ENCODE measurements around the gene GARIN5A. TPM values are rescaled to one million over a fixed set of nuclear protein-coding genes. Genes with fewer than 3 reads are reported as not detected.
A peak's percentile ranks its signal among the peaks of the same experiment; 100 is the strongest.

Gene GARIN5A
- total and polyA plus RNA-seq, 11 donors = 0.51 to 6.4 (median 1.6) TPM

- H3K4me3 ChIP-seq = no peak overlapping the region
- WGBS, 4 donors = 97 to 98% (median 97%) methylated on average over 25 to 40 of the region's 40 CpGs
- no peaks in the 10 kb centered on the region for H3K9me3 ChIP-seq
- no peaks in the 10 kb centered on the region for H3K36me3 ChIP-seq
- H3K27me3 ChIP-seq = peaks cover 0 to 8% (median 0%) of the 10 kb centered on the region in 9 donors
- no peak overlapping the region for H3K27ac ChIP-seq
- intact Hi-C loops (cut with DNase I) = loop anchor here in 1 of 10 donors (10.0 kb wide), 1 partner anchor 494 kb away; the partner anchor contains the start of genes VRK3 and ZNF473
- H3K4me1 ChIP-seq = no peaks in the 10 kb centered on the region
- ATAC-seq (no peak), DNase-seq (peak in 1 of 5 donors; percentile 40)
- no peak for TF ChIP-seq POLR2A (IDR thresholded peaks at IDR 0.05)
- TF ChIP-seq CTCF (IDR thresholded peaks at IDR 0.05) = no peak
Measured at GRCh38 chr19:50519006-50519575, 42.4 kb upstream of the GARIN5A start.

GRCh38 chr19:50518091-50519005, 41.7 kb upstream of the GARIN5A start:
- Histone ChIP-seq H3K4me3 (no peak overlapping the region), H3K4me1 (no peaks in the 10 kb centered on the region), H3K9me3 (no peaks in the 10 kb centered on the region), H3K27ac (no peak overlapping the region), H3K36me3 (no peaks in the 10 kb centered on the region), H3K27me3 (peaks cover 0 to 8% (median 0%) of the 10 kb centered on the region in 9 donors)
- ATAC-seq (no peak), DNase-seq (peak in 1 of 5 donors; percentile 41)
- WGBS, 4 donors = 95 to 96% (median 95%) methylated on average over 72 to 87 of the region's 87 CpGs
- TF ChIP-seq POLR2A (IDR thresholded peaks at IDR 0.05) (no peak), CTCF (IDR thresholded peaks at IDR 0.05) (no peak)
- intact Hi-C loops (cut with DNase I) = loop anchor here in 1 of 10 donors (10.0 kb wide), 1 partner anchor 494 kb away; the partner anchor contains the start of genes VRK3 and ZNF473

GRCh38 chr19:50517704-50518075, 41.0 kb upstream of the GARIN5A start:
- H3K36me3 ChIP-seq = no peaks in the 10 kb centered on the region
- peaks cover 0 to 8% (median 0%) of the 10 kb centered on the region in 9 donors for H3K27me3 ChIP-seq
- DNase-seq = peak in 1 of 5 donors; percentile 60
- H3K27ac ChIP-seq = no peak overlapping the region
- WGBS, 4 donors = 94 to 97% (median 97%) methylated on average over 24 to 37 of the region's 37 CpGs
- TF ChIP-seq POLR2A (IDR thresholded peaks at IDR 0.05) (no peak), CTCF (IDR thresholded peaks at IDR 0.05) (no peak)
- H3K9me3 ChIP-seq = no peaks in the 10 kb centered on the region
- no peak for ATAC-seq
- H3K4me3 ChIP-seq = no peak overlapping the region
- H3K4me1 ChIP-seq = no peaks in the 10 kb centered on the region
- intact Hi-C loops (cut with DNase I) = loop anchor here in 1 of 10 donors (10.0 kb wide), 1 partner anchor 493 kb away; the partner anchor contains the start of genes VRK3 and ZNF473

Measured in heart left ventricle (tissue), 16 donors.